Esophagus squamous epithelium (tissue), 4 donors: ENCODE measurements around the gene ZBTB24.

ENCODE experiments used
- CTCF ChIP-seq, 6 experiments: fragments of 450-650 bp in 4 of 6; fragments of 200-600 bp in 2 of 6; sonication (generic) in 2 of 6; IDR thresholded peaks; one replicate each; pipeline ENCODE4 v1.5.1; 2016 to 2019; ENCODE audit warnings: antibody characterized with exemption in 6 of 6, mild to moderate bottlenecking in 4 of 6, moderate library complexity in 4 of 6
- POLR2A ChIP-seq, 4 donors: fragments of 450-650 bp; IDR thresholded peaks; one replicate each; pipeline ENCODE4 v1.6.1; 2017; ENCODE audit warnings: antibody characterized with exemption in 4 of 4, mild to moderate bottlenecking in 4 of 4, moderate library complexity in 3 of 4

- no peak for TF ChIP-seq CTCF (IDR thresholded peaks at IDR 0.05)
- TF ChIP-seq POLR2A (IDR thresholded peaks at IDR 0.05): no peak
Observed at GRCh38 chr6:109480993-109481480, 2.0 kb downstream of the ZBTB24 start.
